Activated naive CD8-positive, alpha-beta T cell treated with anti-CD3 and anti-CD28 coated beads for 36 hours (primary cell): Measurements from ENCODE around the gene EPSTI1. TPM values are rescaled to one million over a fixed set of nuclear protein-coding genes. Genes with fewer than 3 reads are reported as not detected.
"Not testable (repeated sequence)": the region's sequence is repeated elsewhere in the genome, so short reads cannot be mapped to it uniquely, and the experiment has no call there.

Experiments used
- DNase-seq: peaks from one replicate; pipeline ENCODE4 v3.0.0; 2021
- H3K27ac Mint-ChIP-seq: one replicate; pipeline ENCODE4 v1.8.0; 2022; ENCODE audit warnings: mild to moderate bottlenecking, moderate library complexity, mixed read lengths
- H3K27me3 Mint-ChIP-seq: one replicate; pipeline ENCODE4 v1.8.0; 2022; ENCODE audit warnings: mild to moderate bottlenecking, mixed read lengths
- H3K36me3 Mint-ChIP-seq: one replicate; pipeline ENCODE4 v1.8.0; 2021; ENCODE audit warnings: mild to moderate bottlenecking, mixed read lengths
- H3K4me1 Mint-ChIP-seq: one replicate; pipeline ENCODE4 v1.8.0; 2021; ENCODE audit warnings: mixed read lengths
- H3K4me3 Mint-ChIP-seq: one replicate; pipeline ENCODE4 v1.8.0; 2022; ENCODE audit warnings: mild to moderate bottlenecking, moderate library complexity, mixed read lengths
- H3K9me3 Mint-ChIP-seq: one replicate; pipeline ENCODE4 v1.8.0; 2022; ENCODE audit warnings: mixed read lengths
- total RNA-seq, 2 experiments: library from RNA; stranded (reverse); gene quantifications; one replicate each; pipeline ENCODE4 v1.2.3, GENCODE V29; 2021

Gene EPSTI1
- total RNA-seq, 2 experiments from 2014 or later, result 21.5 to 23.2 TPM

DNA sequence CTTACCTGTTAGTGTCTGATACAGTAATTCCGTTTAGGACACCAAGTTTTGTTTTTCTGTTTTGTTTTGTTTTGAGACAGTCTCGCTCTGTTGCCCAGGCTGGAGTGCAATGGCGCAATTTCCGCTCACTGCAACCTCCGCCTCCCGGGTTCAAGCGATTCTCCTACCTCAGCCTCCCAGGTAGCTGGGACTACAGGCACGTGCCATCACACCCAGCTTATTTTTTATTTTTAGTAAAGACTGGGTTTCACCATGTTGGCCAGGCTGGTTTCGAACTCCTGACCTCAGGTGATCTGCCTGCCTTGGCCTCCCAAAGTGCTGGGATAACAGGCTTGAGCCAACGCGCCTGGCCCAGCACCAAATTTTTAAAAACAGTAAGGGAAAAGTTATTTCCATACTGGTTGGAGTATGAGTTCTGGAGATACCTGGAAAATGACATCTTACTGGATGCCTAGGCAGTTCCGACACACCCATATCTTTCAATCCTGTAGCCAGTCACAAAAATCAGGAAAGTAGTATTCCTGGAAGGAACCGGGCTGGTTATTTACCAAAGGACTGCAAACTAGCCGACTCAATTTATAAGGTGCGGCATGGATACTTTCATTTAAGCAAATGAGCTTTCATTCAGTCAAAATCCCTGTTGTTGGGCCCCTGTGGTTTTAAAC, 676 bp downstream of the EPSTI1 start:
- not testable (repeated sequence) for H3K9me3 Mint-ChIP-seq, DNase-seq, H3K36me3 Mint-ChIP-seq, H3K27me3 Mint-ChIP-seq
- peak overlapping the region; percentile 99 for H3K27ac Mint-ChIP-seq
- peak overlapping the region; percentile 84 for H3K4me3 Mint-ChIP-seq
- H3K4me1 Mint-ChIP-seq, result peaks cover 45% of the 10 kb centered on the region

DNA sequence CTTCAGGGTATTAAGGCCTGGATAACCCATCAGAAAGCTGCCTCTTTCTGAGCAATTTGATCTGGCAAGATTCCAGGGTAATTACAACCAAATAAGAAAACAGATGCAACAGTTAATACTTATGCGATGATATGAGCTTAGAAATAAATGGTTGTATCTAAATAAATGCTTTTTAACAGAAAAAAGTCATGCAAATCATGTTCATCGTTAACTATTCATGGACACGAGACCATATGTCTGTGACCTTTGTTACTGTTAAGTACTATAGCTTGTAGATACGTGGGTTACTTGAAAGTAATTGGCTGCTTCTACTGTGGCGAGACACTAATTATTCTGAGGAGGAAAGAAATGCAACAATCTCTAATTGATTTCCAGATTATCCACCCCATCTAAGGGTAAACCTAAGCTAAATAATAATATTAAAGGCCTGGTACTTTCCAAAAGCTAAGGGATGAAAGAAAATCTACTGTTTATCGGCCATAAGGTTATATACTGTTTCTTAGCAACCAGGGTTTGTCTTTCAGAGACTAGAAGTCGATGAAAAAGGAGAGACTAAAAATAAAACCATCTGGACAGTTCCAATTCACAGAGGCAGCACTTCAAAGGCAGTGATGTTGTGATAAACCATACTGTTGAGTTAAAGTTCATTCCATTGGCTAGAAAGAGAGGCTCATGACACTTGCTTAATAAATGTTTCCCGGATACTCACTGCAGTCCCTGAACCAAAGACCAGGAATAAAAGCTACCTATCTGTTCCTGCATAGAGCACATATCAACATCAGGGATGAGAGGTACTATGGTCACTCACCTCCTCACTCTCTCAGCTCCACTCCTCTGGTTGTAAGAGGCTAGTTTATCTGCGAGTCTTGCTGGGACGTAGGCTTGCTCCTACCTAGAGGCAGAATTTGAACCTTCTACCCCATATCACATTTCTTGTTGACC, 1.5 kb downstream of the EPSTI1 start:
- no peak for DNase-seq
- Mint-ChIP-seq H3K27ac (peak overlapping the region; percentile 99), H3K27me3 (no peaks in the 10 kb centered on the region), H3K9me3 (no peaks in the 10 kb centered on the region), H3K4me1 (peaks cover 40% of the 10 kb centered on the region), H3K4me3 (peak overlapping the region; percentile 84), H3K36me3 (peaks cover 6% of the 10 kb centered on the region)

- H3K4me1 Mint-ChIP-seq, result peaks cover 25% of the 10 kb centered on the region
- H3K4me3 Mint-ChIP-seq, result no peak overlapping the region
- H3K9me3 Mint-ChIP-seq, result no peaks in the 10 kb centered on the region
- no peaks in the 10 kb centered on the region for H3K27me3 Mint-ChIP-seq
- DNase-seq, result no peak
- no peak overlapping the region for H3K27ac Mint-ChIP-seq
- H3K36me3 Mint-ChIP-seq, result peaks cover 10% of the 10 kb centered on the region
Observed at GRCh38 chr13:42986176-42986574, 5.9 kb downstream of the EPSTI1 start.

DNA sequence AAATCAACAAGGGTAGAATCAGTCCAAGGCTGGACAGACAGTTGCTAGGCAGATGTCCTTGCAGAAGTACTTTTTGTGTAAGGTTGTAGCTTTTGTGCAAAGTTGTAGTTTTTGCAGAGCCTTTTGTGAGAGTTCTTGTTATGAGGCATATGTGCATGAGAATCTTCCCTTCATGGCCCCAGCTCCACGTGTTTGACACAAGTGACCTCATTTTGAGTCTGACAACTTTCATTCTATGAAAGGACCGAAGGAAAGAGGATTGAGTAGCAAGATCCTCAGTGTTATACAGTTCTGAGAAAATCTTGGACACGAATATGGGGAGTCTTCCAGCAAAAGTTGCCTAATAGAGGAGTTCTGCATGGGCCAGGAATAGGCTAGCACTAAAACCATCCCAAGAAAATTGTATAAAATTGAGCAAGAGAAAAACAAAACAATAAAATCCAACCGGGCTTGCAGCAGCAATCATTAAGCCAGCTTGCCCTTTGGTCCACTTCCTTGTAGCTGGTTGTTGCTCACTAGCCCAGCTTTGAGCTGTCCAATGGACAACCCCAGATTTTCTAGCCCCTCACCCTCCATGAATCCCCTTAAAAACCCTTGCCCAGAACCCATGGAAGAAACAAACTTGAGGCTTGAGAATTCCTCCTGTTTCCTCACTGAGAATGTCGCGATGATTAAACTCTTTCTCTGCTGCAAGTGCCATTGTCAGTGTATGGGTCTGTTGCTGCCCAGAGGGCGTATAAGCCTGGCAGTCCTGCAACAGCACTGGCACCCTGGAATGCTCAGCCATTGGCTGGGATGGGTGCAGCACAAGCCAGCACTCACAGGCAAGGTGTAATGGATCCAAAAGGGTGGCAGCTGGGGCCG, 6.5 kb downstream of the EPSTI1 start:
- H3K9me3 Mint-ChIP-seq, result no peaks in the 10 kb centered on the region
- no peak for DNase-seq
- H3K4me3 Mint-ChIP-seq, result no peak overlapping the region
- H3K36me3 Mint-ChIP-seq, result peaks cover 7% of the 10 kb centered on the region
- H3K27ac Mint-ChIP-seq, result no peak overlapping the region
- no peaks in the 10 kb centered on the region for H3K27me3 Mint-ChIP-seq
- H3K4me1 Mint-ChIP-seq, result peaks cover 19% of the 10 kb centered on the region

DNA sequence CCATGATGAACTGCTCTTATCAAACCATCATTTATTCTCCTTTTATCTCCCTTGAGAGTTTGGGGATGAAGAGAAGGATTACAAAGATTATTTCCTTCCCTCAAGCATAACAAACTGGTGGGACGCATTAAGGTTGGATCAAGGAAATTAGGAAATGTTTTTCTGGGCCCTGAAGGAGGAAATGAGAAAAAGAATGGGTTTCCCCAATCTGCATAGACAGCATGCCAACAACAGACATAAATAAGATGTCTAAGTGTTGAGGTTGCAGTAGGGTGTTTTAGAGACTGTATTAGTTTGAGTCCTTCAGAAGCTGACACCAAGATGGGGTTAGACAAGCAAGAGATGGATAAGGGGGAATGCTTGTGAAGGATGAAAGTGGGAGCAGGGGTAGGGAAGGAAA, 7.3 kb downstream of the EPSTI1 start:
- no peak overlapping the region for H3K4me3 Mint-ChIP-seq
- peaks cover 13% of the 10 kb centered on the region for H3K36me3 Mint-ChIP-seq
- H3K9me3 Mint-ChIP-seq, result peaks cover 4% of the 10 kb centered on the region
- no peak for DNase-seq
- peaks cover 10% of the 10 kb centered on the region for H3K4me1 Mint-ChIP-seq
- no peak overlapping the region for H3K27ac Mint-ChIP-seq
- no peaks in the 10 kb centered on the region for H3K27me3 Mint-ChIP-seq

- no peak for DNase-seq
- Mint-ChIP-seq H3K9me3 (peaks cover 4% of the 10 kb centered on the region), H3K27ac (no peak overlapping the region), H3K4me1 (peaks cover 7% of the 10 kb centered on the region), H3K36me3 (peaks cover 13% of the 10 kb centered on the region), H3K4me3 (no peak overlapping the region), H3K27me3 (no peaks in the 10 kb centered on the region)
Observed at GRCh38 chr13:42984026-42984425, 8.0 kb downstream of the EPSTI1 start.

DNA sequence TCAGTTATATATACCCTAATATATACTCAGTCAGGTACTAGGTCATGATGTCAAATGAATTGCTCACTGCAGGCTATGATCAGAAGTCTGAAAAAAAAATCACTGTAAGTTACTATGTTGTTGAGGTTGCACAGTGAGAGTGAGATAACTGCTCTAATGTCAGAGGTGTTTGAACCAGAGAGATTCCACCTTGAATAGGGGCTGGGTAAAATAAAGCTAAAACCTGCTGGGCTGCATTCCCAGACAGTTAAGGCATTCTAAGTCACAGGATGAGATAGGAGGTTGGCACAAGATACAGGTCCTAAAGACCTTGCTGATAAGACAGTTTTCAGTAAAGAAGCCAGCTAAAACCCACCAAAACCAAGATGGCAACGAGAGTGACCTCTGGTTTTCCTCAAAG, 10.2 kb downstream of the EPSTI1 start:
- H3K4me3 Mint-ChIP-seq, result no peak overlapping the region
- H3K36me3 Mint-ChIP-seq, result peaks cover 21% of the 10 kb centered on the region
- peaks cover 6% of the 10 kb centered on the region for H3K9me3 Mint-ChIP-seq
- H3K27me3 Mint-ChIP-seq, result no peaks in the 10 kb centered on the region
- no peak overlapping the region for H3K27ac Mint-ChIP-seq
- no peak for DNase-seq
- H3K4me1 Mint-ChIP-seq, result peaks cover 10% of the 10 kb centered on the region

DNA sequence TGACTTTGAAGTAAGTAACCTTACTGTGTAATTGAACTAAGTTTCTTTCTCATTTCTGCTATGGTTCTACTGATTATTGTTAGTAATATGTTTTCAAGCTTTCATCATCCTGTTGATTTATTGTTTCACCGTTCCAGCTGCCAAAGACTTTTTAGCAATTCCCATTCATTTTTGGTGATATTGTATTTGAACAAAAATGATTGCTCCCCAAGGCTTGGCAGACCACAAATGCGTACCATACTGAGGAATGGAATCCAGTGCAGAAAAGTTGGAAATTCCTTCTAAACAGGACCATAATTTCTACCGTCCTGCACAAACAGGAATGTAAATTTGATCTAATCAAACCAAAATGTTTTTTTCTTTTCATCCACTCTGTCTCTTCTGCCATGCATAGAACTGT, 10.7 kb downstream of the EPSTI1 start:
- no peaks in the 10 kb centered on the region for H3K27me3 Mint-ChIP-seq
- H3K4me3 Mint-ChIP-seq, result no peak overlapping the region
- peaks cover 21% of the 10 kb centered on the region for H3K36me3 Mint-ChIP-seq
- no peak for DNase-seq
- H3K9me3 Mint-ChIP-seq, result peaks cover 6% of the 10 kb centered on the region
- peaks cover 10% of the 10 kb centered on the region for H3K4me1 Mint-ChIP-seq
- H3K27ac Mint-ChIP-seq, result no peak overlapping the region

- Mint-ChIP-seq H3K4me3 (no peak overlapping the region), H3K9me3 (peaks cover 6% of the 10 kb centered on the region), H3K4me1 (peaks cover 4% of the 10 kb centered on the region), H3K27ac (no peak overlapping the region), H3K27me3 (no peaks in the 10 kb centered on the region), H3K36me3 (peaks cover 19% of the 10 kb centered on the region)
- DNase-seq, result no peak
Observed at GRCh38 chr13:42977219-42977659, 14.8 kb downstream of the EPSTI1 start.

GRCh38 chr13:42976066-42976465, 16.0 kb downstream of the EPSTI1 start:
- Mint-ChIP-seq H3K9me3 (peaks cover 6% of the 10 kb centered on the region), H3K4me3 (no peak overlapping the region), H3K4me1 (peaks cover 3% of the 10 kb centered on the region), H3K27me3 (no peaks in the 10 kb centered on the region), H3K36me3 (peaks cover 19% of the 10 kb centered on the region), H3K27ac (no peak overlapping the region)
- no peak for DNase-seq

DNA sequence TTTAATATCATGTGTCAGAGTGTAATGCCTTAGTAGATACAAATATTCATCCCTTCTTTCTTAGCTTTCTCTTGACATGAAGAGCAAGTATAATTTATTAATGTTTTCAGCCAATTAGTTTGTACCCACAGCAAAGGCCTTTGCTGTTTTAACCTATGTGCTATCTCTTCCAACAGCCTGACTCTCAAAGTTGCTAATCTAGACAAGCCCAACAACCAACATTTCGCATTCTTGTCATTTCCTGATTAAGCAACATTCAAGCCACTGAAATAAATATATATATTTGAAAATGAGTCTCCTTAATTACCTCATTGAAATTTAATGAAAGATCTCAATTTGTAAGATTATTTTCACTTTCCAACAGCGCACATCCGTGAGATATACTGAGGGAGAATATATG, 18.5 kb downstream of the EPSTI1 start:
- DNase-seq, result no peak

GRCh38 chr13:42971691-42972347, 20.2 kb downstream of the EPSTI1 start:
- H3K9me3 Mint-ChIP-seq, result no peaks in the 10 kb centered on the region
- peaks cover 10% of the 10 kb centered on the region for H3K36me3 Mint-ChIP-seq
- no peaks in the 10 kb centered on the region for H3K27me3 Mint-ChIP-seq
- no peak for DNase-seq
- no peak overlapping the region for H3K27ac Mint-ChIP-seq
- no peak overlapping the region for H3K4me3 Mint-ChIP-seq
- H3K4me1 Mint-ChIP-seq, result peaks cover 7% of the 10 kb centered on the region

More for the DNA sequence above, 18.5 kb downstream of the EPSTI1 start:
- peaks cover 9% of the 10 kb centered on the region for H3K4me1 Mint-ChIP-seq
- peaks cover 2% of the 10 kb centered on the region for H3K9me3 Mint-ChIP-seq
- no peak overlapping the region for H3K27ac Mint-ChIP-seq
- H3K36me3 Mint-ChIP-seq, result peaks cover 14% of the 10 kb centered on the region
- no peak overlapping the region for H3K4me3 Mint-ChIP-seq
- H3K27me3 Mint-ChIP-seq, result no peaks in the 10 kb centered on the region

DNA sequence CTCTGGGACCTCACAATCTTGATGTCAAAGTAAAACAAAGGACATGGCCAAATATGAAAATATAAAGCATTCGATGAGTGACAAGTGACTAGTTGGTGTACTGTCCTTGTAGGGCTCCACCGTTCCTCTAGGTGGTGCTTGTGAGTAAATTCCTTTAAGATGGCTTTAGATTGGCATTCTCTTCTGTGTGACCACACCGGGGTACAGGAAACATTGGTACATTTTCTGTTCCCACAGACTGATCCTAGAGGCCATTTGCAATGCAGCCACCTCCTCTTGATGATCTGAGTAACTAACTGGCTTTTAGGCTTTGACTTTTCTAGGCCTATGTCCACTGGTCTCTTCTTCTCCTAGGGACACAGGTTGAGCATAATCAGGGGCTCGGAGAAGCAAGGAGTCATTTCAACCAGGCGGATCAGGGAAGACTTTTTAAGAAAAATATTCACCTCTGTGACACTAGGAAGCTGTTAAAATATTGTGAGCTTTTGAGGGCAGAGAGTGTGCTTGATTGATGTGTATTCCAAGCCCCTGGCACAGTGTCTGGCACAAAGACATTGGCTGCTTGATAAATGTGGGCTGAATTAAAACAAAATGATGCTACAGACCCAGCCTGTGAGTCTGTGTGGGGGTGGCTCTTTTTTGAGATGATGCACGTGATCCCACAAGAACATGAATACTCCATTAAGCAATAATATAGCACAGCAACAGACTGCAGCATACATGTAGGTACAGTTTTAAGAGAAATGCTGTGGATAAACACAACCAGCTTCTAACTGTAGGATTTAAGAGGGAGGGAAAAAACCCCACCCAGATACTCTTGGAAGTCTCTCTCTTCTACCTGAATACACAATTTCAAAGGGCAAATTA, 21.0 kb downstream of the EPSTI1 start:
- H3K27ac Mint-ChIP-seq, result no peak overlapping the region
- H3K4me3 Mint-ChIP-seq, result no peak overlapping the region
- peaks cover 10% of the 10 kb centered on the region for H3K36me3 Mint-ChIP-seq
- H3K4me1 Mint-ChIP-seq, result peaks cover 7% of the 10 kb centered on the region
- peak; percentile 29 for DNase-seq
- no peaks in the 10 kb centered on the region for H3K27me3 Mint-ChIP-seq
- no peaks in the 10 kb centered on the region for H3K9me3 Mint-ChIP-seq
